Measurements from ENCODE around the gene PARP2. TPM values are rescaled to one million over a fixed set of nuclear protein-coding genes. Genes with fewer than 3 reads are reported as not detected.

PARP2 gene
- total RNA-seq, 6 experiments from 2014 or later = 15.7 to 22.9 (median 22.0) TPM

GRCh38 chr14:20372796-20373195, 29.4 kb downstream of the PARP2 start:
- DNase-seq = no peak
- H3K4me1 Mint-ChIP-seq (ENCODE audit: low read depth) = no peaks in the 10 kb centered on the region
- TF ChIP-seq CTCF (IDR thresholded peaks at IDR 0.05) = no peak
- no peak overlapping the region for H3K4me3 Mint-ChIP-seq
- H3K27ac Mint-ChIP-seq = no peak overlapping the region
- no peaks in the 10 kb centered on the region for H3K9me3 Mint-ChIP-seq
- no peaks in the 10 kb centered on the region for H3K27me3 Mint-ChIP-seq (ENCODE audit: insufficient read depth)
- peaks cover 24% of the 10 kb centered on the region for H3K36me3 Mint-ChIP-seq (ENCODE audit: low read depth)

GRCh38 chr14:20375471-20375870, 32.0 kb downstream of the PARP2 start:
- no peak for TF ChIP-seq CTCF (IDR thresholded peaks at IDR 0.05)
- Mint-ChIP-seq H3K36me3 (ENCODE audit: low read depth) (peaks cover 13% of the 10 kb centered on the region; the same call in 1 of the 2 replicates), H3K9me3 (no peaks in the 10 kb centered on the region)

GRCh38 chr14:20376071-20376588, 32.7 kb downstream of the PARP2 start:
- no peak for DNase-seq
- Mint-ChIP-seq H3K36me3 (ENCODE audit: low read depth) (peaks cover 9% of the 10 kb centered on the region; the same call in 1 of the 2 replicates), H3K4me1 (ENCODE audit: low read depth) (no peaks in the 10 kb centered on the region), H3K27ac (no peak overlapping the region; the same call in 1 of the 2 replicates), H3K27me3 (ENCODE audit: insufficient read depth) (no peaks in the 10 kb centered on the region), H3K4me3 (no peak overlapping the region), H3K9me3 (no peaks in the 10 kb centered on the region)
- TF ChIP-seq CTCF (IDR thresholded peaks at IDR 0.05) = no peak

More at GRCh38 chr14:20375471-20375870, 32.0 kb downstream of the PARP2 start:
- Mint-ChIP-seq H3K4me3 (no peak overlapping the region), H3K27ac (no peak overlapping the region), H3K27me3 (ENCODE audit: insufficient read depth) (no peaks in the 10 kb centered on the region), H3K4me1 (ENCODE audit: low read depth) (no peaks in the 10 kb centered on the region)
- no peak for DNase-seq

GRCh38 chr14:20377171-20377570, 33.7 kb downstream of the PARP2 start:
- no peak for DNase-seq
- Mint-ChIP-seq H3K4me1 (ENCODE audit: low read depth) (no peaks in the 10 kb centered on the region), H3K4me3 (no peak overlapping the region), H3K9me3 (no peaks in the 10 kb centered on the region), H3K27me3 (ENCODE audit: insufficient read depth) (peaks cover 2% of the 10 kb centered on the region; the same call in 1 of the 2 replicates), H3K36me3 (ENCODE audit: low read depth) (peaks cover 9% of the 10 kb centered on the region; the same call in 1 of the 2 replicates), H3K27ac (no peak overlapping the region)
- no peak for TF ChIP-seq CTCF (IDR thresholded peaks at IDR 0.05)

GRCh38 chr14:20379743-20380142, 36.3 kb downstream of the PARP2 start:
- Mint-ChIP-seq H3K4me3 (no peak overlapping the region), H3K27me3 (ENCODE audit: insufficient read depth) (peaks cover 2% of the 10 kb centered on the region; the same call in 1 of the 2 replicates), H3K4me1 (ENCODE audit: low read depth) (no peaks in the 10 kb centered on the region), H3K36me3 (ENCODE audit: low read depth) (peaks cover 9% of the 10 kb centered on the region; the same call in 1 of the 2 replicates), H3K9me3 (no peaks in the 10 kb centered on the region), H3K27ac (no peak overlapping the region)
- no peak for TF ChIP-seq CTCF (IDR thresholded peaks at IDR 0.05)
- DNase-seq = no peak

Measured in HFFc6 (cell line).